ENCODE results near the gene ABCG4.
A peak's percentile ranks its signal among the peaks of the same experiment; 100 is the strongest.

The ABCG4 gene

GRCh38 chr11:119109843-119110242, 39.0 kb upstream of the ABCG4 start:
- DNase-seq, result no peak

DNA sequence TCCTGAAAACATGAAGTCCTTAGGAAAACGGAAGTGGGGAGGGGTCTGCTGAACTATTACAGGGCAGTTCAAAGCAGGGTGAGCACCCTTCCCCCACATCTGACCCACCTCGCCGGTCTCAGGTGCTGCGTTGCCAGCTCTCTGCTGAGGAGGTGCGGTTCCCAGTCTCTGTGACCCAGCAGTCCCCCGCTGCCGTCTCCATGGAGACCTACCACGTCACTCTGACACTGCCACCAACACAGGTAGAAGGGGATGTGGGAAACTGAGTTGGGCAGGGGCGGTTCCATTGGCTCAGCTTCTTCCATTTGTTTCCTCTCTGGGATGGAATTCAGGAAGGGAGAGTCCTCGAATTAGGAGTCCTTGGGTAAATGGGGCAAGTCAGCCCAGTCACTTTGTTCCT, 38.4 kb upstream of the ABCG4 start:
- TF ChIP-seq POLR2A (IDR thresholded peaks at IDR 0.05; ENCODE audit: low read length), result no peak
- no peak for TF ChIP-seq GATA1 (IDR thresholded peaks at IDR 0.05; ENCODE audit: low read depth, low read length)
- DNase-seq, result no peak

More at GRCh38 chr11:119109843-119110242, 39.0 kb upstream of the ABCG4 start:
- TF ChIP-seq POLR2A (IDR thresholded peaks at IDR 0.05; ENCODE audit: low read length) (no peak), GATA1 (IDR thresholded peaks at IDR 0.05; ENCODE audit: low read depth, low read length) (no peak)

GRCh38 chr11:119111361-119111925, 37.4 kb upstream of the ABCG4 start:
- no peak for DNase-seq
- no peak for TF ChIP-seq POLR2A (IDR thresholded peaks at IDR 0.05; ENCODE audit: low read length)
- TF ChIP-seq GATA1 (IDR thresholded peaks at IDR 0.05; ENCODE audit: low read depth, low read length), result no peak

- TF ChIP-seq POLR2A (IDR thresholded peaks at IDR 0.05; ENCODE audit: low read length), result no peak
- no peak for TF ChIP-seq GATA1 (IDR thresholded peaks at IDR 0.05; ENCODE audit: low read depth, low read length)
- no peak for DNase-seq
Measured at GRCh38 chr11:119112314-119113020, 36.4 kb upstream of the ABCG4 start.

- TF ChIP-seq GATA1 (IDR thresholded peaks at IDR 0.05; ENCODE audit: low read depth, low read length) (no peak), POLR2A (IDR thresholded peaks at IDR 0.05; ENCODE audit: low read length) (no peak)
- no peak for DNase-seq
Measured at GRCh38 chr11:119113716-119114115, 35.1 kb upstream of the ABCG4 start.

DNA sequence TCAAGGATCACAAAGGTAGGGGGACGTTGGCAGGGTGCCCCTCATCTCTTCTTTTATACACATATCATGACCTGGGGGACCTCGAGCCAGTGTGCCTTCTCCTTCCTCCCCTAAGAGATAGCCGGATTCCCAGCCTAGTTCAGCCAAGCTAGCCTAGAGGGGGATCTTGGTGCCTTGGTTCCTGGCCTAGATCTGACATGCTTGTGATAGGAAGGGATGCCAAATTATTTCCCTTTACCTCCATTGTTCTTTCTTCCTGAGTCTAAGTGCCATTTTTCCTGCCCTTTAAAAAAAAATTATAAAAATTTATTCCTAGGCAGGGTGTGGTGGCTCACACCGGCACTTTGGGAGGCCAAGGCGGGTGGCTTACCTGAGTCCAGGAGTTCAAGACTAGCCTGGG, 34.5 kb upstream of the ABCG4 start:
- DNase-seq, result no peak
- TF ChIP-seq GATA1 (IDR thresholded peaks at IDR 0.05; ENCODE audit: low read depth, low read length) (no peak), POLR2A (IDR thresholded peaks at IDR 0.05; ENCODE audit: low read length) (no peak)

DNA sequence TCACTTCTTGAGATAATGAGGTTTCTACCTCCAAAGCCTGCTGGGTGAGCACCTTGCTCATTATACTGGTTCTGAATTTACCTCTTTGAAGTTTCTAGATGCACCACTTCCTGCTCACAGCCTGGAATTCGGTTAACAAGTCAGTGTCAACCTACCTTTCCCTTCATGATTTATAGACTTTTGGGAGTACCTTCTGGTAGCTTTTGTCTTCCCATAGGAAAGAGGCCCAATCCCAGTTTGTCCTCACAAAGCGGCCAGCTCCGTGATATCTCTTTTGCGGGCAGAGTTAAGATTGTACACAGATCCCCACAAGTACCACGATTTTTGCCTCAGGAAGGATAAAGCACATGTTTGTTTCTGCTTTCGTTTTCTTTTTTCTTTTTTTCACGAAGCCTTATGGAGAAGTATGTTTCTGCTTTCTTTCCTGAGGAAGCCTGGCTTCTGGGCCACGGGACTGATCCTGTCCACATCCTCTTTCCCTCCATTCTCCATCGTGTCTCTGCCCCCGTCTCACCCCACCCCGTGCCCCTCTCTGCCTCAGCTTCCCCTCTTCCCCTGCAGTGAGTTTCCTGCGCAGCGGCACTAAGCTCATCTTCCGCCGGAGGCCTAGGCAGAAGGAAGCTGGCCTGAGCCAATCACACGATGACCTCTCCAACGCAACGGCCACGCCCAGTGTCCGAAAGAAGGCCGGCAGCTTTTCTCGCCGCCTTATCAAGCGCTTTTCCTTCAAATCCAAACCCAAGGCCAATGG, 33.2 kb upstream of the ABCG4 start:
- TF ChIP-seq POLR2A (IDR thresholded peaks at IDR 0.05; ENCODE audit: low read length) (no peak), GATA1 (IDR thresholded peaks at IDR 0.05; ENCODE audit: low read depth, low read length) (no peak)
- peak in 1 of 2 experiments; percentile 10 for DNase-seq

- no peak for DNase-seq
Measured at GRCh38 chr11:119116235-119116594, 32.6 kb upstream of the ABCG4 start.

GRCh38 chr11:119116601-119117000, 32.3 kb upstream of the ABCG4 start:
- TF ChIP-seq POLR2A (IDR thresholded peaks at IDR 0.05; ENCODE audit: low read length) (no peak), GATA1 (IDR thresholded peaks at IDR 0.05; ENCODE audit: low read depth, low read length) (no peak)
- DNase-seq, result no peak

More at GRCh38 chr11:119116235-119116594, 32.6 kb upstream of the ABCG4 start:
- TF ChIP-seq GATA1 (IDR thresholded peaks at IDR 0.05; ENCODE audit: low read depth, low read length) (no peak), POLR2A (IDR thresholded peaks at IDR 0.05; ENCODE audit: low read length) (no peak)

DNA sequence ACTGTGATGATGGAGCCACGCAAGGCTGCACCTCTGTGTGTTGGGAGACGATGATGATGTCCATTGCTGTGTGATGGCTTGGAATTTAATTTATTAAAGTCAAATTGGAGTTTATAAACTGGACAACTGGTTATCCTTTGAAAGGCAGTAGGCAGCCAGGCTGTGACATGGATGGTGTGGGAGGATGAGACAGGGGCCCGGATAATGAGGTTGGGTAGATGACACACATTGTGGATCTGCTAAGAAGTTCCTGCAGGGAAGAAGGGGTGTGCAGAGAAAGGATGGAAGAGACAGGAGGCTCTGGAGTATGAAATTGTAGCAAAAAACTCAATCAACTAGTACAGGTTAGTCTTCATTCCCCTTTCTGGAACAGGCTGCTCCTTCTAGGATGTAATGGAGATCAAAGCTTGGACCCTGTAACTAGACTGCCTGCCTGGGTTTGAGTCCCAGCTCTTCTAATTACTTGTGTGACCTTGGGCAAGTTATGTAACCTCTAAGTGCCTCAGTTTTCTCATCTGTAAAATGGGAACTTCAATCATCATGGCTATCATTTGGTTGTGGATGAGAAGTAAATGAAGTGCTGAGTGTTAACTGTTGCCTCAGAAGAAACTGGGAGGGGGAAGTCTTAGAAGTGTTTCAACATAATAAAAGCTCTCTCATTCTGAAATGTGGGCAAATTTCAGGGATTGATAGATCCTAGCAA, 31.7 kb upstream of the ABCG4 start:
- no peak for TF ChIP-seq POLR2A (IDR thresholded peaks at IDR 0.05; ENCODE audit: low read length)
- DNase-seq, result no peak

GRCh38 chr11:119118227-119118626, 30.6 kb upstream of the ABCG4 start:
- TF ChIP-seq GATA1 (IDR thresholded peaks at IDR 0.05; ENCODE audit: low read depth, low read length) (no peak), POLR2A (IDR thresholded peaks at IDR 0.05; ENCODE audit: low read length) (no peak)
- DNase-seq, result no peak

DNA sequence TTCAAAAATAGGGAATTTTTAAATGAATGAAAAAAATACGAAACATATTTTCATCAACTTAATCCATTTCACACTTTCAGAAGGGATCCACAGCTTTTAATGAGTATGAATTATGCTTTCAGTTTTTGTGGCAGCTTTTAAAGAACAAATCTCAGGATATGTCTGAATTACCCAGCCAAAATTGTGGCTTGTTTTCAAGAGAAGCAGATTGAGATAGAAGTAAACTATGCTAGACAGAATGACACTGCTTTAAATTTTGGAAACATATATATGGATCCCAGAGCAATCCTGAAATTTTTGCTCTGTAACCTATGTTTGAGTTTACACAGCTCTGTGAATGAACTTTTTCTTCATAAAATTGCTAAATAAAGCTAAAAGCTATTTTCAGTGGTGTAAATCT, 29.9 kb upstream of the ABCG4 start:
- no peak for DNase-seq
- no peak for TF ChIP-seq GATA1 (IDR thresholded peaks at IDR 0.05; ENCODE audit: low read depth, low read length)
- no peak for TF ChIP-seq POLR2A (IDR thresholded peaks at IDR 0.05; ENCODE audit: low read length)

GRCh38 chr11:119120639-119121007, 28.2 kb upstream of the ABCG4 start:
- DNase-seq, result peak in 1 of 2 experiments; percentile 43
- TF ChIP-seq POLR2A (IDR thresholded peaks at IDR 0.05; ENCODE audit: low read length), result no peak
- TF ChIP-seq GATA1 (IDR thresholded peaks at IDR 0.05; ENCODE audit: low read depth, low read length), result no peak
